GM13977 (cell line): Measurements from ENCODE around the gene FA2H.

Experiments
- DNase-seq: peaks from one replicate; pipeline ENCODE4 v3.0.0; 2012; ENCODE audit warnings: low spot score
- in situ Hi-C: fragments of 300-500 bp; cut with MboI; formaldehyde crosslinking; loops from one replicate; pipeline ENCODE4 v1.12.0; 2022; ENCODE audit warnings: low sequenced_read_pairs, low pct_unique_long_range_greater_than_20kb, mixed read lengths, inconsistent platforms; ENCODE audit not compliant: unreplicated experiment
- TF ChIP-seq, protein P1 (sequence below): IDR thresholded peaks from 2 replicates; pipeline ENCODE4 v1.5.1; 2012; ENCODE audit warnings: mild to moderate bottlenecking, control low read depth; ENCODE audit not compliant: insufficient read depth; ENCODE audit errors: extremely low read depth, missing control alignments

The FA2H gene

DNA sequence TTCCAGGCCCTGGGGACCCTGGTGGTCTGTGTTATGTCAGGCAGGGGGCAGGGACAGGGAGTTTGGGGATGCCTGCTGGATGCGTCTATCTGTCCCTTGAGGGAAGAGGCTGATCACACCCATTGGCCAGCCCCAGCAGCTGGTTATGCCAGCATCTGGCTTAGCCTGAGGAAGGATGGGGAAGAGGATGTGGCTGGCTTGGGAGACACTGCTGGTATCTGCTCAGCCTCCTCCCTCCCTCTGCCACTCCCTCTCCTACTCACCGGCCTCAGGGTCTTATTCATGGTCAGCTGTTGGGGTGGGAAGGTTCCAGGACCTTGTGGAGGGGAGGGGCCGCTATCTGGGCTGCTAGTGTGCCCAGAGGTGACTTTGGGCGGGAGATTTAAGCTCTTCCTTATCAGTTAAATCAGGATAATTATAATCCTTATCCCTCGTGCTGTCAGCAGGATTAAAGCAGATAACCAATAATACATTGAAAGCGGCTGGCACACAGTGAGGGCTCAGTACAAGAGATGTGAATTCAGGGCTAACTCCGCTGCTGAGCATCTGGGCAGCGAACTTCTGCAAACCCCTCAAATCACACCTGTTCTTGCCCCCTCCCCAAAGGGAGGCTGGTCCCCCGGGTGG lies 38.0 kb downstream of the FA2H start:
- DNase-seq: no peak
- TF ChIP-seq, protein P1, sequence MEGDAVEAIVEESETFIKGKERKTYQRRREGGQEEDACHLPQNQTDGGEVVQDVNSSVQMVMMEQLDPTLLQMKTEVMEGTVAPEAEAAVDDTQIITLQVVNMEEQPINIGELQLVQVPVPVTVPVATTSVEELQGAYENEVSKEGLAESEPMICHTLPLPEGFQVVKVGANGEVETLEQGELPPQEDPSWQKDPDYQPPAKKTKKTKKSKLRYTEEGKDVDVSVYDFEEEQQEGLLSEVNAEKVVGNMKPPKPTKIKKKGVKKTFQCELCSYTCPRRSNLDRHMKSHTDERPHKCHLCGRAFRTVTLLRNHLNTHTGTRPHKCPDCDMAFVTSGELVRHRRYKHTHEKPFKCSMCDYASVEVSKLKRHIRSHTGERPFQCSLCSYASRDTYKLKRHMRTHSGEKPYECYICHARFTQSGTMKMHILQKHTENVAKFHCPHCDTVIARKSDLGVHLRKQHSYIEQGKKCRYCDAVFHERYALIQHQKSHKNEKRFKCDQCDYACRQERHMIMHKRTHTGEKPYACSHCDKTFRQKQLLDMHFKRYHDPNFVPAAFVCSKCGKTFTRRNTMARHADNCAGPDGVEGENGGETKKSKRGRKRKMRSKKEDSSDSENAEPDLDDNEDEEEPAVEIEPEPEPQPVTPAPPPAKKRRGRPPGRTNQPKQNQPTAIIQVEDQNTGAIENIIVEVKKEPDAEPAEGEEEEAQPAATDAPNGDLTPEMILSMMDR: no peak
- in situ Hi-C loops: no loop called here

DNA sequence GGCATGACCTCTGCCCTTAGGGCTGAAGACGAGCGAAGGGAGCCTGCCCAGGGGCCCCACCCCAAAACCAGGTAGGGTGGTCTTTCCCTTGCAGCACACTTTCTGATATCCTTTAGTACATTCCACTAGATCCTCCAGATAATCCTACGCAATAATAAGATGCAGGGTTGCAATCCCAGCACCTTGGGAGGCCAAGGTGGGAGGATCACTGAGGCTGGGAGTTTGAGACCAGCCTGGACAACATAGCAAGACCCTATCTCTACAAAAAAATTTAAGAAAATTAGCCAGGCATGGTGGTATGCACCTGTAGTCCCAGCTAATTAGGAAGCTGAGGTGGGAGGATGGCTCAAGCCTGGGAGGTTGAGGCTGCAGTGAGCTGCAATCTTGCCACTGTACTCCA lies 39.1 kb downstream of the FA2H start:
- TF ChIP-seq, protein P1: no peak
- no peak for DNase-seq
- in situ Hi-C loops: no loop called here

DNA sequence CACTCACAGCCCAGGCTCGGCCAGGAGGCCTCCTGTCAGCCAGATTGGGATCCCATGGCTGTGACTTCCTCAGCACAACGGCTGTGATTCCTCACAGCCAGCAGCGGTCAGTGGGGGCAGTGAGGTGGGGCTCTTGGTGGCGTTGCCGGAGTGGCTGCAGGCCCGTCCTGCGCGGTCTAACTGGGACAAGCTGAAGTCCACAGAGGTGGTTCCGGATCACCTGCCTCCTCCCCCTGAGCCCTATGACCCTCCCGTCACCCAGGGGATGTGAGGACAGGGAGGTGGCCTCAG lies 39.5 kb downstream of the FA2H start:
- no peak for DNase-seq
- TF ChIP-seq, protein P1: no peak
- in situ Hi-C loops: no loop called here

GRCh38 chr16:74734361-74735161 lies 40.1 kb downstream of the FA2H start:
- in situ Hi-C loops: no loop called here
- DNase-seq: no peak
- TF ChIP-seq, protein P1: no peak

DNA sequence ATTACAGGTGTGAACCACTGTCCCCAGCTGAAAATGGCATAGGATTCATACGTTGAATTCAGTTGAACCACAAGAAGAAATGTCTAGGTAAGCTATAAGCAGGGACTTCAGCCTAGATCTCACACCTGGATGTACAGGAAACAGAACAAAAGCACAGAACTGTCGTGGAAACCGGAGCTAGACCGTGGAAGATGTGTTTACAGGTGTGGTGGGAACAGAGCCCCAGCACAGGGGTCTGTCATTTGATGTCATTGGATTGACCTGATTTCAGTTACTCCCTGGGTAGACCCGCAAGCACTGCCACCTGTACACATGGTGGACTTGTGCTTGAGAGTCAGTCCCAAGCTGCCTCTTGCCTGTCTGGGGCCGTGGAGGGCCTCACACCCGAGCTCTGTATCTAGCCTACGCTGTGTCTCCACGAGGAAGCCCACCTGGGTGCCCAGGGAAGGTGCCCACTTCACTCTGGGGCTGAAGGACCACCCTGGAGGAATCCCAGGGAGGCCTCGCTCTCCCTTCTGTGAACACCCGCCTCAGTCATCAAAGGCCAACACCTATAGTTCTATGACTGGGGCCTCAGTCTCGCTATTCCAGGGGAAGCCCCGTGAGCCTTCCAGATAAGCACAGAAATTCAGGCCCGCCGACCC lies 41.8 kb downstream of the FA2H start:
- no peak for DNase-seq
- TF ChIP-seq, protein P1: no peak
- in situ Hi-C loops: no loop called here

- DNase-seq: no peak
- in situ Hi-C loops: no loop called here
- TF ChIP-seq, protein P1: no peak
Observed at GRCh38 chr16:74731853-74732477, 42.7 kb downstream of the FA2H start.
